Lower leg skin (tissue), 4 donors: Measurements from ENCODE around the gene NAALADL1. TPM values are rescaled to one million over a fixed set of nuclear protein-coding genes. Genes with fewer than 3 reads are reported as not detected.

Source experiments
- DNase-seq, 2 donors: peaks; one replicate each; pipeline ENCODE4 v3.0.0-alpha.2; 2019; ENCODE audit warnings: low spot score in 2 of 2
- H3K4me3 ChIP-seq: fragments of 200-600 bp; sonication (generic); 2 replicates; pipeline ENCODE4 v1.5.1; 2017; ENCODE audit warnings: mild to moderate bottlenecking, low read depth; ENCODE audit not compliant: poor library complexity, severe bottlenecking
- CTCF ChIP-seq, 3 donors: fragments of 450-650 bp; IDR thresholded peaks; one replicate each; pipeline ENCODE4 v1.5.1; 2016; ENCODE audit warnings: antibody characterized with exemption in 3 of 3, mild to moderate bottlenecking in 3 of 3, moderate library complexity in 2 of 3
- POLR2A ChIP-seq, 2 donors: fragments of 450-650 bp; IDR thresholded peaks; one replicate each; pipeline ENCODE4 v1.6.1; 2016 to 2017; ENCODE audit warnings: antibody characterized with exemption in 2 of 2, mild to moderate bottlenecking in 1 of 2, moderate library complexity in 1 of 2
- WGBS, 2 donors: methylation state at CpG; one replicate each; pipeline ENCODE4 v1.1.5; 2018; 5-methylcytosine and 5-hydroxymethylcytosine counted together
- intact Hi-C: fragments of 100-400 bp; cut with DNase I; formaldehyde crosslinking; loops from one replicate; pipeline ENCODE4 v1.15.0; 2023; ENCODE audit warnings: low total_unique reads
- total RNA-seq, 4 donors: library from RNA; depleted of rRNA; stranded (reverse); fragments of >200 nt; gene quantifications; one replicate each; pipeline ENCODE4 v1.1.0, GENCODE V29; 2016

NAALADL1 gene
- total RNA-seq, 4 donors from 2014 or later = 1.5 to 11.9 (median 9.7) TPM

DNA sequence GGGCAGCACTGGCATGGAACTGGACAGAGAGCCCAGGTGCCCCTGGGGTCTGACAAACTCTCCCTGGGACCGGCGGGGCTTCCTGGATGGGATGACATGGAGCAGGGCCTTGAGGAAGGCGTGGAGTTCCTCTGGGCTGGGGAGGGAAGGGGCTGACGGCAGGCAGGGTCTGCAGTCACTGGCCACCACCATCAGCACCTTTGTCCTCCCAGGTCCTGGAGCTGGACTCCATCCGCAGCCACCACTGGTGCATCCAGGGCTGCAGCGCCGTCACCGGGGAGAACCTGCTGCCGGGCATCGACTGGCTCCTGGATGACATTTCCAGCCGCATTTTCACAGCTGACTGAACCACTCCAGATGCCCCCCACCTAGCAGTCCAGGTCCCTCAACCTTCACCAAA is 36.8 kb downstream of the NAALADL1 start:
- 93 to 94% methylated on average over 11 of the region's 11 CpGs for WGBS, 2 donors

GRCh38 chr11:65021003-65021402 is 37.4 kb downstream of the NAALADL1 start:
- TF ChIP-seq POLR2A (IDR thresholded peaks at IDR 0.05) = no peak
- no peak for TF ChIP-seq CTCF (IDR thresholded peaks at IDR 0.05)
- intact Hi-C loops = no loop called here
- no peak for DNase-seq
- WGBS, 2 donors = 81 to 83% methylated on average over 3 of the region's 3 CpGs
- H3K4me3 ChIP-seq = no peak overlapping the region

More for the DNA sequence above, 36.8 kb downstream of the NAALADL1 start:
- TF ChIP-seq CTCF (IDR thresholded peaks at IDR 0.05) (no peak), POLR2A (IDR thresholded peaks at IDR 0.05) (no peak)
- H3K4me3 ChIP-seq = no peak overlapping the region
- no peak for DNase-seq
- intact Hi-C loops = no loop called here

DNA sequence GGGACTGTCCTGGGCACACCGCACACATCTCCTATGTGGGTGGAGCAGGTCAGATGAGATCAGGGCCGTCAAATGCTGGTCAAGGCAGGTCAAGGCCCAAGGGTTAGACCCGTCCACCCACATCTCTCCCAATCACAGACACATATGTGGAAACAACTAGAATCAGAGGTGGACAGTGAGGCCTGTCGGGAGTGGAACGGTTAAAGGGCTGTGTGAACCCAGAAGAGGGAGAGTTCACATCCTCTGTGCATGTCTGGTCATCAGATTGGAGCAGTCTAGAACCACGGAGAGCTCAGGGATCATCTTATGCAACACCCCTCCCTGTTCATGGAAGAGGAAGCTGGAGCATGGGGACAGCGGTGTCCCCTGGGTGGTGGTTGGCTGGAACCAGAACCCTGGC is 38.5 kb downstream of the NAALADL1 start:
- intact Hi-C loops = loop anchor here (10.0 kb wide), 1 partner anchor 65 kb away; the partner anchor contains the start of genes CDCA5 and ZFPL1
- no peak for DNase-seq
- TF ChIP-seq CTCF (IDR thresholded peaks at IDR 0.05) (no peak), POLR2A (IDR thresholded peaks at IDR 0.05) (no peak)
- 84 to 87% methylated on average over 7 of the region's 7 CpGs for WGBS, 2 donors
- no peak overlapping the region for H3K4me3 ChIP-seq

GRCh38 chr11:65017937-65018336 is 40.4 kb downstream of the NAALADL1 start:
- DNase-seq = no peak

DNA sequence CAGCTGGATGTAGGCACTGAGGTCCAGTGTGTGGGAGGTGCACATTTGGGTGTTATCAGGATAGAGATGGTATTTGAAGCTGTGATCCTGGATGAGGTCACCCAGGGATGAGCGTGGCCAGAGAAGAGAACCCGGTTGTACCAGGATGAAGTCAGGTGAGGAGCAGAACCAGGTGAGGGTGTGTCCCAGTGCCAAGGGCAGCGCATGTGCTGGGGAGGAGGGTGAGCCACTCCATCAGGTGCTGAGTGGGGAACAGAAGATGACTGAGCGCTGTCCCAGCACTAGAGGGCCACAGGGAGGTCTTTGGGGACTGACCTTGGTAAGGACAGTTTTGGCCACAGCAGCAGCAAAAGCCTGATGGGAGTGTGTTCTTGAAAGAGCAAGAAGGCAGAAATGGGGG is 41.6 kb downstream of the NAALADL1 start:
- intact Hi-C loops = loop anchor here (10.0 kb wide), 1 partner anchor 68 kb away; the partner anchor contains the start of genes CDCA5 and ZFPL1
- 72 to 73% methylated on average over 4 of the region's 4 CpGs for WGBS, 2 donors

More at GRCh38 chr11:65017937-65018336, 40.4 kb downstream of the NAALADL1 start:
- no peak overlapping the region for H3K4me3 ChIP-seq
- intact Hi-C loops = loop anchor here (10.0 kb wide), 1 partner anchor 67 kb away; the partner anchor contains the start of genes CDCA5 and ZFPL1
- WGBS, 2 donors = 97 to 100% methylated on average over 6 of the region's 6 CpGs
- no peak for TF ChIP-seq POLR2A (IDR thresholded peaks at IDR 0.05)
- TF ChIP-seq CTCF (IDR thresholded peaks at IDR 0.05) = no peak

More for the DNA sequence above, 41.6 kb downstream of the NAALADL1 start:
- no peak overlapping the region for H3K4me3 ChIP-seq
- TF ChIP-seq POLR2A (IDR thresholded peaks at IDR 0.05) (no peak), CTCF (IDR thresholded peaks at IDR 0.05) (no peak)
- no peak for DNase-seq
